NCI-H2107 treated with DMSO at 0.1 percent for 48 hours (cell line): ENCODE data around the gene GMDS.

Source experiments
- DNase-seq: peaks from one replicate; lab custom pipeline; 2025; ENCODE audit not compliant: unreplicated experiment; lab: John Stamatoyannopoulos, UW

GMDS gene

DNA sequence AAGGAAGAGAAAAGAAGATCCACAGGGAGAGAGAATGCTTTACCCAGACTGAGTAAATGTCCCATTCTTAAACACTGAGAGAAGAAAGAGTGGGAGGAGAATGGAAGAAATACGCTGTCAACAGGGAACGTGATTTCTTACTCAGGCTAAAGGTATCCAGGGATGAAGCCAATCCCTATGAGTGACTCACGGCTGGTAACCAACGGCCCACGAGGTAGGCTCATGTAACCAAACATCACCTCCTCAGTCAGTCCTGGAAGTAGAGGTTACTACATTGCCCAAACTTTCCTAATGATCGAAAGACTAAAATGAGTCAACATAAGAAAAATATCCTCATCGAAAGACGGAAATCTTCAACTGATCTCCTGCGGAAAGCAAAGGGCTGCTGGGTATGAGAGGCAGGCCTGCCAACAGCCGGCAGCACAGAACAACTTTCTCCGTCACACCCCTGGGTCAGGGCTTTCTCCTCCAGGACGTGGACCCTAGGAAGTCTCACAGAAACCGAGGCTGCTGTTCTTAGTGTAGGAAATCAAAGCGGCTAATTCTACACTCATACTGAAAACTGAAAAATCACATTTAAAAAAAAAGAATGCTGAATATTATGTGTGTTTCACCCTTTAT lies 292.6 kb downstream of the GMDS start:
- no peak for DNase-seq

GRCh38 chr6:1950631-1951030 lies 294.8 kb downstream of the GMDS start:
- no peak for DNase-seq

DNA sequence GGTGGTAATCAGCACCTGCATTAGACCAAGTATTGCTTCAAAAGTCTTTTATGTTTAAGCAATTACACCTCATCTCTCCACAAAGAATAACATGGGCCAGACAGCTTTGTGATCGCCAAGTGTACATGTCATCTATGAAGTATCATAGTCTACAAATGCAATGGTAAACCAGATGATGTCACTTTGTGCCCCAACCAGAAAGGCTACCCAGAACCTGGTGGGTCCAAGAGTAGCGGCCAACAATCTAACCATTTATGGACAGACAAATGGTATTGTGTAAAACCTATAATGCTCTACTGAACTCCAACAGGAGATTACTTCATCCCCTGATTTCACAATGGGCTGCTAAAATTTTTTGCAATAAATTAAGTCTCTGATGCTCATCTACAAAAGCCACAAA lies 295.9 kb downstream of the GMDS start:
- no peak for DNase-seq

DNA sequence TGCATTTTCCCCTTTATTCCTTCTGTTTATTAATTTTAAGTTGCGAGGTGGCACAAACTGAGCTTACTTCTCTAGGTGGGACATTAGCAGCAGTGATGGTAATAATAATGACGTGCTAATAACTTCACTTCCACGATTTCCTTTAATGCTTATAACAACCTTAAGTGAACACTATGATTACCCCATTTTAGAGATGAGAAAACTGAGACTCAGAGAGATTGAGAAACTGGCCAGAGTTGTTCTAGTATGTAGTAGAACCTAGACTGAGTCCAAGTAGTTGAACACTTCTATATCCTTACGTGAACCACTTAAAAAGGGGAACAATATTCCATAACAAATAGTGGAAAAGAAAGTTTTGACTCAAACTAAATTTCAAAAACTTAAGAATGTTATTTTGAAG lies 297.5 kb downstream of the GMDS start:
- DNase-seq = no peak

DNA sequence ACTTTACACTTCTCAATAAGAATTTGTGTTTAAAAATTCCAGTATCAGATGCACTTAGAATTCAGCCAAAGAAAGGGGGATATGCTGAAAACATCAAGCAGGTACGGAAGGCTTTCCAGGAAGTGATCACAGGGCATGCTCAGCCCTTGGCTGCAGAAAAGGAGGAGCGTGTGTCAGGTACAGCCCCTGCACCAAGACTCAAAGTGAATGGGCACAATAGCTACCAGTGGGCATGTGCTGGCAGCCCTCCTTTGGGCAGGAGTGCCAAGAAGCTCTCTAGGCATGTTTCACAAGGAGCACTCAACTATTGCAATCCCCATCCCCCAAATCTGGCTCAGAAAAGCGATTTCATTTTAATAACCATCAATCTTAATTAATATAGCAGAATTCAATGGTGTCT lies 298.8 kb downstream of the GMDS start:
- DNase-seq = no peak

DNA sequence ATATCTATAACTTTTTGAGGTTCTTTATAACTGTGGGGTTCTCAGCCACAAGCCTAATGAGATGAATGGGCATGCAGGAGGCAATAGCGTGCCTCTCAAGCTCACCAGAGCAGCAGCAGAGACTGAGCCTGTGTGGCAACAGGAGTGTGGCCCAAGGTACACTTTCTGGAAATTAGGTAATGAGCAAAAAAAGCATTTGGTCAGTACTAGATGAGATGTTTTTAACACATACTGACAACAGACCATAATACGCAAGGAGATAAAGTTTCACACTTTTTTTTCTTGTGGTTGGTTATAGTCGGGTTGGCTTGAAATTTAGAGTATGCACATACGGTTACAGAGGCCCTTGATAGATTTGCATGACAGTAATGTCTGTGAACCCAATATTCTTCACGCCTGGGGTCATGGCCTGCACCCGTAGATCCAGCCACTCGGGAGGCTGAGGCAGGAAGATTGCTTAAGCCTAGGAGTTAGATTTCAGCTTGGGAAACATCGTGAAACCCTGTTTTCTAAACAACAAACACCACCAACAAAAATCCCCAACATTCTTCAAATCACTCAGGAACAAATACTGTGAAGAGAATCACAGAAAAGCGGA lies 300.1 kb downstream of the GMDS start:
- no peak for DNase-seq

DNA sequence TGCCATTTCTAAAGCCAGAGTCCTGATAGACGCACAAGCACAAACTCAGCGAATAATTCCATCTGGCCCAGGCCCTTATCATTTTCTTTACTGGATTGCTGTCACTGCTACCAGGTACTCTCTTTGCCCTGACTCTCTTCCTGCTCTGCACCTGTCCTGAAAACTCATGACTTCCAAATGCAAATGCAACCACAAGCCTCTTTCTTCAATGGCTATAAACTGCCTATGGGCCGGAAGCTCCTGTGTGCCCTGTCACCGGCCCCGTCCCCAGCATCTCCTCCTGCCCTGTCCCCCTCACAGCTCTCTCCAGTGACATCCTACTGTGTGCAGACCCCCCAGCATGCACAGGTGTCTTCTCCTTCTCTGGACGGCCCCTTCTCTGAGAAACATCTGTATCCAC lies 302.6 kb downstream of the GMDS start:
- DNase-seq = no peak

DNA sequence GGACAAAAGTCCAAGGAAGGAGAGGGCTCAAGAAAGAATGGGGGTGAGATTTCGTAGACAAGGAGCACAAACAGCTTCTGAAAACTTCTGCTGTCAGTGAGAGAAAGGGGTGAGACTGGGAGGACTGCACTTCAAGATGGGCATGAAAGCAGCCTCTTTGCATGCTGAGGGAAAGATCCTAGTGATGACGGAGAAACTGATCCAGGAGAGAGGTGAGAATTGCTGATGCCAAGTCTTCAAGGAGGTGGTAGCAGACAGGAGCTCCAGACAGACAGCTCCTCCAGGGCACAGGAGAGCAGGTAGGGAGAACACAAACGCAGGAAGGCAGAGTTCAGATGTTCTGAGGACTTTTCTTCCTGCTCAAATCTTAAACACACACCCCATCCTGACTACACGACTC lies 303.9 kb downstream of the GMDS start:
- no peak for DNase-seq

GRCh38 chr6:1940381-1940780 lies 305.0 kb downstream of the GMDS start:
- DNase-seq = no peak

- no peak for DNase-seq
Observed at GRCh38 chr6:1933292-1933691, 312.1 kb downstream of the GMDS start.

- DNase-seq = no peak
Observed at GRCh38 chr6:1931817-1932216, 313.6 kb downstream of the GMDS start.

DNA sequence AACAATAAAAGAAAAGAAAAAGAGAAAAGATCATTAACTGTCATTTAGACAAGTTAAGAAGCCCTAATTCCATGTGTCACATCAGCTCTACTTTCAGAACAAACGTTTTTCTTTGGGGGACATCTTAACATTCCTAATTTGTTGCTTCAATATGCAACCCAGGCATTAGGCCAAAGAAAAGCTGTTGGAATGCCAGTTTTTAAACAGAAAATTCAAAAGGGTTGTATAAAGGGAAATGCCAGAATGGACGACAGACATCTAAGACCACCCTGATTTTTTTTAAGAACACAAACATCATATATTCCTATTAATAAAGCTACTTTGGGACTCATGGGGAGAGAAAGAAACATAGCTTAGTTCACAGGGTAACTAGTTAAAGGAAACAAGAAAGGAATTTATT lies 315.0 kb downstream of the GMDS start:
- DNase-seq = no peak

DNA sequence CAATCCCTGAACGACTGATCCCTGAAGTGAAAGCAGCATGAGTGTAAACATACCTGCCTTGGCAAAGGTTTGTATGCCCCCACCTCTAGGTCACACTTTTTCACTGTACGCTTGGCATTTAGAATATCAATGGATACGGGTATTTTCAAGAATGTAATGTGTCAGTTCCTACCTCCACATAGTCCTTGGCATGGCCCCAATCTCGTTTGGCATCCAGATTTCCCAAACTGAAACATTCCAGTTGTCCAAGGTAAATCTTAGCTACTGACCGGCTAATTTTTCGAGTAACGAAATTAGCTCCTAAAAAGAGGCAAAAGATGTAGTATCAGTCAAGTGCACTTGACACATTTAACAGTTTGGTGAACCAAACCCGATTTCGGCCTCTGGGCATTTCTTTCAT lies 315.5 kb downstream of the GMDS start:
- no peak for DNase-seq

- no peak for DNase-seq
Observed at GRCh38 chr6:1925743-1926430, 319.5 kb downstream of the GMDS start.

DNA sequence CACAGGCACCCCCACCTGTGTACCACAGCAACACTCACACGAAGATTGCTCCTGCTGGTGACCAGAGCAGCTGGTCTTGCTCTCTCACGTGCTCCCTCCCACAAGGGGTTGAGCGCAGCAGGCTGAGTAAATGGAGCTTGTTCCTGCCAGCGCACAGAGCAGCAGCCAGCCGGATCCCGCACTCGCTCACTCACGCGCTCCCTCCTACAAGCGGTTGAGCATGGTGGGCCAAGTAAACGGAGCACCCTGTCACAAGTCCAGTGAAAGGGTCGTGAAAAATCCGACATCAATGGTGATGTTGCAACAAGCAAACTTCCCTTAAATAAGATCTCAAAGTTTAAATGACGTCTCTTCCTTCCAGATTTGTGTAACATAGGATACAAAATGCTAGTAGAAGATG lies 322.0 kb downstream of the GMDS start:
- DNase-seq = no peak

DNA sequence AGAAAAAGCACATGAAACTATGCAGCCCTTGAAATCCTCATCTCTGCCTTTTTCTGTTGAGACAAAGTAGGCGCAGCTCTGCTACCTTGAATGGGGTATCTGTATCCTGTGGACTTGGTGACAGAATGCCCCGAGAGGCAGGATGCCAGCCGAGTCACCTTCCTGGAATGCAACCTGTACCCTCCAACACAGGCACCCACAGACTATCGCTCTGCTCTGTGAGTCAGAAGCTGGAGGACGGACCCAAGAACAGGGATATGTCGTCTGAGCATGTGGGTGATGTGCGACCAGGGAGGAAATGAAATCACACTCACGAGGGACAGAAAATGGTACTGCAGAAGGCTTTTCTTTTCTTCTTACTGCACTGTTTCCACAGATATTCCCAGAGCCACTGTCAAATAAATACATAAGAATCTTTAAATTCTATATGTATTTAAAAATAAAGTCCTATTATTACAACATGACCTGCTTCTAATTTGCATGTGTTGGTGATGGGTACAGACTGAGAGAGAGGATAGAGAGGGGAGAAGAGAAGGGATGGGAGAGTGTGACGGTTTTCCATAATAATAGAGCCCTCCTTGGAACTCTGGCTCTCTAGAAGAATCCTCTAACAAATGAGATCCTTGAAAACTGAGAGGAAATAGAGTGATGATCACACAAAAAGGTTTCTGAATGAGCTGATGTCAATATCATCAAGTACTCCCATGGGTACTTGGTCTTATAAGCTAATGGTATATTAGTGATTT lies 327.6 kb downstream of the GMDS start:
- DNase-seq = no peak

- DNase-seq = no peak
Observed at GRCh38 chr6:1916334-1917070, 328.9 kb downstream of the GMDS start.

GRCh38 chr6:1915226-1915625 lies 330.2 kb downstream of the GMDS start:
- no peak for DNase-seq

GRCh38 chr6:1913577-1913976 lies 331.8 kb downstream of the GMDS start:
- no peak for DNase-seq

DNA sequence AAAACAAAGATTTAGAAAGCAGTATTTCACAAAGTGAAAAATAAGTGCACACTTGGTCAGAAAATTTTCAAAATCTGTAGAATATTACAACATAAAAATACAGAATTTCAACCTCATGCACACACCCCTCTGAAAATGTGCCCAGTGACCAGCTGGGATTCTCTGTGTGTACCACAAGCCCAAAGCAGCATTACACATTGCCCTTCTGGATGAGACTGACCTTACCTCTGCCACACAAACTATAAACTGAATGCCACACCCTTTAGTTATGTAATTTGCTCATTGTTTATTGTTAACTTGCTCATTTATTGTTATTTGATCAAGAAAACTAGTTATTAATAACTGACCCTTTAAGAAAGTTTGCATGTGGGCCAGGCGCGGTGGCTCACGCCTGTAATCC lies 332.7 kb downstream of the GMDS start:
- DNase-seq = no peak

DNA sequence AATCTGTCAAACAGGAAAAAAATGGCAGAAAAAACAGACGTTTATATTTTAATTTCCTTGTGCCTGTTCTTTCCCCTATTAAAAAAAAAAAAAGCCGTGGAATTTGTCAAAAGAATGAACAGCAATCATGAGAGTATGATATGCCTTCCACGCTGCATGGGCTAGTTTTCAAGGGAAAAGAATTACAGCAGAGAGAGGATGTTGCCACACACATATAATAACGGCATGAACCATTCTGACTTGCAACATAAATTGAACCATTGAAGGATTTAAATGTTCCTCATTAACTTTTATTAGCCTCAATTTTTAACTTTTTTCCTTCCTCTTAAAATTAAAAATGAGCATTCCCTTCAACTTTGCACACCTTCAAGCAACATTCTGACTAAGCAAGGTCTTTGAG lies 333.9 kb downstream of the GMDS start:
- DNase-seq = no peak
